ENCODE measurements around the gene TMEM147.
A peak's percentile ranks its signal among the peaks of the same experiment; 100 is the strongest.
"Not testable (repeated sequence)": the region's sequence is repeated elsewhere in the genome, so short reads cannot be mapped to it uniquely, and the experiment has no call there.

TMEM147 gene

GRCh38 chr19:35565016-35565856 lies 19.8 kb downstream of the TMEM147 start:
- DNase-seq = peak; percentile 26

GRCh38 chr19:35566738-35567137 lies 21.3 kb downstream of the TMEM147 start:
- DNase-seq = no peak

GRCh38 chr19:35569281-35569781 lies 23.9 kb downstream of the TMEM147 start:
- no peak for DNase-seq

GRCh38 chr19:35571406-35571965 lies 26.1 kb downstream of the TMEM147 start:
- no peak for DNase-seq

GRCh38 chr19:35577918-35578317 lies 32.5 kb downstream of the TMEM147 start:
- DNase-seq = no peak

- DNase-seq = no peak
Observed at GRCh38 chr19:35578707-35579106, 33.3 kb downstream of the TMEM147 start.

GRCh38 chr19:35582760-35583159 lies 37.3 kb downstream of the TMEM147 start:
- DNase-seq = no peak

- no peak for DNase-seq
Observed at GRCh38 chr19:35585848-35586247, 40.4 kb downstream of the TMEM147 start, which contains the start of gene PMIS2. Gene PMIS2 (plus strand): TSS chr19:35586173. CDS start chr19:35586260, 87 bp downstream.

GRCh38 chr19:35587321-35587720 lies 41.9 kb downstream of the TMEM147 start:
- no peak for DNase-seq

- no peak for DNase-seq
Observed at GRCh38 chr19:35590875-35591274, 45.4 kb downstream of the TMEM147 start.

GRCh38 chr19:35592226-35592625 lies 46.8 kb downstream of the TMEM147 start:
- no peak for DNase-seq

- DNase-seq = not testable (repeated sequence)
Observed at GRCh38 chr19:35595026-35595425, 49.6 kb downstream of the TMEM147 start.

GRCh38 chr19:35595928-35596327 lies 50.5 kb downstream of the TMEM147 start:
- DNase-seq = no peak

- no peak for DNase-seq
Observed at GRCh38 chr19:35596366-35596999, 51.1 kb downstream of the TMEM147 start.

Measured in islet precursor cell (in vitro differentiated cells).